Measurements from ENCODE around the gene SLC9A8.

The SLC9A8 gene

GRCh38 chr20:49813305-49813974, 812 bp downstream of the SLC9A8 start:
- H3K36me3 ChIP-seq (ENCODE audit: low read depth) = peaks cover 35% of the 10 kb centered on the region
- no peaks in the 10 kb centered on the region for H3K27me3 ChIP-seq (ENCODE audit: insufficient read depth, poor library complexity, severe bottlenecking)
- H3K27ac ChIP-seq (ENCODE audit: poor library complexity, severe bottlenecking) = peak overlapping the region; percentile 71
- H3K4me1 ChIP-seq (ENCODE audit: insufficient read depth, poor library complexity, severe bottlenecking) = peaks cover 16% of the 10 kb centered on the region
- peak overlapping the region; percentile 62 for H3K4me3 ChIP-seq (ENCODE audit: severe bottlenecking)
- ATAC-seq (ENCODE audit: low read depth) = no peak
- no peak for TF ChIP-seq CTCF (IDR thresholded peaks at IDR 0.05; ENCODE audit: poor library complexity, severe bottlenecking)
- DNase-seq (ENCODE audit: low spot score) = peak; percentile 32
- no peaks in the 10 kb centered on the region for H3K9me3 ChIP-seq (ENCODE audit: severe bottlenecking)

GRCh38 chr20:49814057-49814694, 1.5 kb downstream of the SLC9A8 start:
- no peak for DNase-seq (ENCODE audit: low spot score)
- Histone ChIP-seq H3K36me3 (ENCODE audit: low read depth) (peaks cover 43% of the 10 kb centered on the region), H3K4me1 (ENCODE audit: insufficient read depth, poor library complexity, severe bottlenecking) (peaks cover 16% of the 10 kb centered on the region), H3K9me3 (ENCODE audit: severe bottlenecking) (no peaks in the 10 kb centered on the region), H3K4me3 (ENCODE audit: severe bottlenecking) (no peak overlapping the region), H3K27ac (ENCODE audit: poor library complexity, severe bottlenecking) (peak overlapping the region; percentile 71), H3K27me3 (ENCODE audit: insufficient read depth, poor library complexity, severe bottlenecking) (no peaks in the 10 kb centered on the region)
- no peak for TF ChIP-seq CTCF (IDR thresholded peaks at IDR 0.05; ENCODE audit: poor library complexity, severe bottlenecking)
- ATAC-seq (ENCODE audit: low read depth) = 0 out of 3 replicates have a peak, but pooled peaks have one; percentile 6

- ATAC-seq (ENCODE audit: low read depth) (no peak), DNase-seq (ENCODE audit: low spot score) (no peak)
- no peaks in the 10 kb centered on the region for H3K27me3 ChIP-seq (ENCODE audit: insufficient read depth, poor library complexity, severe bottlenecking)
- peaks cover 86% of the 10 kb centered on the region for H3K36me3 ChIP-seq (ENCODE audit: low read depth)
- peaks cover 8% of the 10 kb centered on the region for H3K4me1 ChIP-seq (ENCODE audit: insufficient read depth, poor library complexity, severe bottlenecking)
- no peaks in the 10 kb centered on the region for H3K9me3 ChIP-seq (ENCODE audit: severe bottlenecking)
- no peak for TF ChIP-seq CTCF (IDR thresholded peaks at IDR 0.05; ENCODE audit: poor library complexity, severe bottlenecking)
- H3K4me3 ChIP-seq (ENCODE audit: severe bottlenecking) = no peak overlapping the region
- H3K27ac ChIP-seq (ENCODE audit: poor library complexity, severe bottlenecking) = no peak overlapping the region
Measured at GRCh38 chr20:49818816-49819215, 6.2 kb downstream of the SLC9A8 start.

- no peaks in the 10 kb centered on the region for H3K27me3 ChIP-seq (ENCODE audit: insufficient read depth, poor library complexity, severe bottlenecking)
- ATAC-seq (ENCODE audit: low read depth) (no peak), DNase-seq (ENCODE audit: low spot score) (no peak)
- no peak overlapping the region for H3K4me3 ChIP-seq (ENCODE audit: severe bottlenecking)
- H3K9me3 ChIP-seq (ENCODE audit: severe bottlenecking) = no peaks in the 10 kb centered on the region
- TF ChIP-seq CTCF (IDR thresholded peaks at IDR 0.05; ENCODE audit: poor library complexity, severe bottlenecking) = no peak
- H3K27ac ChIP-seq (ENCODE audit: poor library complexity, severe bottlenecking) = no peak overlapping the region
- H3K4me1 ChIP-seq (ENCODE audit: insufficient read depth, poor library complexity, severe bottlenecking) = no peaks in the 10 kb centered on the region
- peaks cover 94% of the 10 kb centered on the region for H3K36me3 ChIP-seq (ENCODE audit: low read depth)
Measured at GRCh38 chr20:49819702-49820101, 7.1 kb downstream of the SLC9A8 start.

GRCh38 chr20:49821381-49821780, 8.8 kb downstream of the SLC9A8 start:
- peaks cover 91% of the 10 kb centered on the region for H3K36me3 ChIP-seq (ENCODE audit: low read depth)
- no peaks in the 10 kb centered on the region for H3K4me1 ChIP-seq (ENCODE audit: insufficient read depth, poor library complexity, severe bottlenecking)
- no peak overlapping the region for H3K27ac ChIP-seq (ENCODE audit: poor library complexity, severe bottlenecking)
- DNase-seq (ENCODE audit: low spot score) (no peak), ATAC-seq (ENCODE audit: low read depth) (no peak)
- no peak overlapping the region for H3K4me3 ChIP-seq (ENCODE audit: severe bottlenecking)
- H3K27me3 ChIP-seq (ENCODE audit: insufficient read depth, poor library complexity, severe bottlenecking) = no peaks in the 10 kb centered on the region
- TF ChIP-seq CTCF (IDR thresholded peaks at IDR 0.05; ENCODE audit: poor library complexity, severe bottlenecking) = no peak
- H3K9me3 ChIP-seq (ENCODE audit: severe bottlenecking) = no peaks in the 10 kb centered on the region

Data from RWPE2 (cell line).